Loucy (cell line): Measurements from ENCODE around the gene ANKUB1.

ENCODE experiments used
- EZH2phosphoT487 ChIP-seq: fragments of 200-600 bp; IDR thresholded peaks from 2 replicates; pipeline ENCODE4 v1.6.1; 2018; ENCODE audit warnings: antibody characterized with exemption, mild to moderate bottlenecking, moderate library complexity, borderline replicate concordance
- TF ChIP-seq, protein P1 (sequence below): fragments of 200-600 bp; sonication (generic); conservative IDR thresholded peaks from 2 replicates; pipeline ENCODE4 v1.5.1; 2014; ENCODE audit warnings: mild to moderate bottlenecking, antibody characterized with exemption, low read length

DNA sequence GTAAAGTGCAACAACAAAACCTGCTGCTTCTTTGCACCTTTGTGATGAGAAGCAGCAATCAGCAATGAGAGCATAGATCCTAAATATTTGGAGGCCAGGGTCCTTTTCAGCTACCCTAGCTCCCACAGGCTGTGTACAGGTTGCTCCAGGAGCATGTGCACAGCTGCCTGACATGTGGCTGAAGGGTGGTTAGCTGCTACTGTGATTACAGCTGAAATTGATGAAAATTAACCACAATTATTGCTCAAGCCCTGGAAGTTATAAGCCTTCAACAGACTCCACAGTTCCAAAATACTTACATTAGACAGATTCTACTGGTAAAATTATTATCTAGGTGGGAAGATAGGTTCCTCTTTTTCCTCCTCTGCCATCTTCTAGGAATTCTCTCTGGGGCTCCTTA lies 68.6 kb downstream of the ANKUB1 start:
- TF ChIP-seq, protein P1, sequence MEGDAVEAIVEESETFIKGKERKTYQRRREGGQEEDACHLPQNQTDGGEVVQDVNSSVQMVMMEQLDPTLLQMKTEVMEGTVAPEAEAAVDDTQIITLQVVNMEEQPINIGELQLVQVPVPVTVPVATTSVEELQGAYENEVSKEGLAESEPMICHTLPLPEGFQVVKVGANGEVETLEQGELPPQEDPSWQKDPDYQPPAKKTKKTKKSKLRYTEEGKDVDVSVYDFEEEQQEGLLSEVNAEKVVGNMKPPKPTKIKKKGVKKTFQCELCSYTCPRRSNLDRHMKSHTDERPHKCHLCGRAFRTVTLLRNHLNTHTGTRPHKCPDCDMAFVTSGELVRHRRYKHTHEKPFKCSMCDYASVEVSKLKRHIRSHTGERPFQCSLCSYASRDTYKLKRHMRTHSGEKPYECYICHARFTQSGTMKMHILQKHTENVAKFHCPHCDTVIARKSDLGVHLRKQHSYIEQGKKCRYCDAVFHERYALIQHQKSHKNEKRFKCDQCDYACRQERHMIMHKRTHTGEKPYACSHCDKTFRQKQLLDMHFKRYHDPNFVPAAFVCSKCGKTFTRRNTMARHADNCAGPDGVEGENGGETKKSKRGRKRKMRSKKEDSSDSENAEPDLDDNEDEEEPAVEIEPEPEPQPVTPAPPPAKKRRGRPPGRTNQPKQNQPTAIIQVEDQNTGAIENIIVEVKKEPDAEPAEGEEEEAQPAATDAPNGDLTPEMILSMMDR, result no peak
- no peak for TF ChIP-seq EZH2phosphoT487
